HepG2 (cell line): ENCODE results near the gene CCDC192. TPM values are rescaled to one million over a fixed set of nuclear protein-coding genes. Genes with fewer than 3 reads are reported as not detected.

Experiments
- ARHGAP35 ChIP-seq: sonication (generic); formaldehyde crosslinking; IDR thresholded peaks from 2 replicates; pipeline ENCODE4 v1.9.0; 2022; ENCODE audit warnings: mild to moderate bottlenecking, inconsistent platforms, moderate library complexity, missing genetic modification reagents, borderline replicate concordance
- CBFB ChIP-seq: sonication (generic); formaldehyde crosslinking; IDR thresholded peaks from 2 replicates; pipeline ENCODE4 v1.4.0; 2020; ENCODE audit warnings: missing genetic modification reagents
- CREBL2 ChIP-seq: sonication (generic); formaldehyde crosslinking; IDR thresholded peaks from 2 replicates; pipeline ENCODE4 v1.8.1; 2023; ENCODE audit warnings: missing genetic modification reagents, mild to moderate bottlenecking, borderline replicate concordance
- GZF1 ChIP-seq: sonication (generic); formaldehyde crosslinking; IDR thresholded peaks from 2 replicates; pipeline ENCODE4 v1.5.1; 2020; ENCODE audit warnings: mild to moderate bottlenecking, missing genetic modification reagents
- JDP2 ChIP-seq: sonication (generic); formaldehyde crosslinking; IDR thresholded peaks from 2 replicates; pipeline ENCODE4 v1.8.1; 2022; ENCODE audit warnings: missing genetic modification reagents, borderline replicate concordance
- MAF1 ChIP-seq: sonication (generic); formaldehyde crosslinking; IDR thresholded peaks from 2 replicates; pipeline ENCODE4 v1.5.0; 2020; ENCODE audit warnings: missing genetic modification reagents, borderline replicate concordance
- MED8 ChIP-seq: sonication (generic); formaldehyde crosslinking; IDR thresholded peaks from 2 replicates; pipeline ENCODE4 v1.8.1; 2023; ENCODE audit warnings: mild to moderate bottlenecking, missing genetic modification reagents; ENCODE audit not compliant: insufficient replicate concordance
- MYPOP ChIP-seq: sonication (generic); formaldehyde crosslinking; IDR thresholded peaks from 2 replicates; pipeline ENCODE4 v1.8.1; 2023; ENCODE audit warnings: mild to moderate bottlenecking, moderate library complexity, missing genetic modification reagents
- NCOA2 ChIP-seq: sonication (generic); formaldehyde crosslinking; IDR thresholded peaks from 2 replicates; pipeline ENCODE4 v1.8.0; 2022; ENCODE audit warnings: inconsistent platforms
- NCOR1 ChIP-seq: fragments of 200-600 bp; sonication (generic); IDR thresholded peaks from 2 replicates; pipeline ENCODE4 v1.7.0; 2017; ENCODE audit warnings: antibody characterized with exemption, low read length, borderline replicate concordance
- PPARG ChIP-seq: conservative IDR thresholded peaks from 2 replicates; pipeline ENCODE4 v1.6.1; 2016; ENCODE audit warnings: missing biosample characterization, missing genetic modification reagents
- RBM22 ChIP-seq: fragments of 200-400 bp; formaldehyde crosslinking; optimal IDR thresholded peaks from 2 replicates; pipeline ENCODE3; 2017; ENCODE audit warnings: mild to moderate bottlenecking, low read length, moderate library complexity
- RELA ChIP-seq: sonication (generic); formaldehyde crosslinking; IDR thresholded peaks from 2 replicates; pipeline ENCODE4 v1.4.0; 2020; ENCODE audit warnings: missing genetic modification reagents
- SALL2 ChIP-seq: sonication (generic); formaldehyde crosslinking; IDR thresholded peaks from 2 replicates; pipeline ENCODE4 v1.8.1; 2023; ENCODE audit warnings: mild to moderate bottlenecking, missing genetic modification reagents, inconsistent platforms
- ZFYVE20 ChIP-seq: sonication (generic); formaldehyde crosslinking; IDR thresholded peaks from 2 replicates; pipeline ENCODE4 v1.8.0; 2023; ENCODE audit warnings: low read depth, mild to moderate bottlenecking, moderate library complexity, missing genetic modification reagents, borderline replicate concordance
- ZNF160 ChIP-seq: sonication (generic); formaldehyde crosslinking; IDR thresholded peaks from 2 replicates; pipeline ENCODE4 v1.8.0; 2022; ENCODE audit warnings: mild to moderate bottlenecking, inconsistent platforms, missing genetic modification reagents
- ZNF20 ChIP-seq: sonication (generic); formaldehyde crosslinking; IDR thresholded peaks from 2 replicates; pipeline ENCODE4 v1.4.0; 2020; ENCODE audit warnings: mild to moderate bottlenecking, moderate library complexity, missing genetic modification reagents
- ZNF251 ChIP-seq: sonication (generic); formaldehyde crosslinking; IDR thresholded peaks from 2 replicates; pipeline ENCODE4 v1.9.0; 2021; ENCODE audit warnings: mild to moderate bottlenecking, missing genetic modification reagents
- ZNF317 ChIP-seq: sonication (generic); formaldehyde crosslinking; IDR thresholded peaks from 2 replicates; pipeline ENCODE4 v1.5.0; 2020; ENCODE audit warnings: mild to moderate bottlenecking, missing genetic modification reagents
- ZNF367 ChIP-seq: sonication (generic); formaldehyde crosslinking; IDR thresholded peaks from 2 replicates; pipeline ENCODE4 v1.4.0; 2020; ENCODE audit warnings: missing genetic modification reagents, borderline replicate concordance
- ZNF510 ChIP-seq: sonication (generic); formaldehyde crosslinking; IDR thresholded peaks from 2 replicates; pipeline ENCODE4 v1.4.0; 2020; ENCODE audit warnings: low read depth, mild to moderate bottlenecking, missing genetic modification reagents
- ZNF580 ChIP-seq: IDR thresholded peaks from 2 replicates; pipeline ENCODE4 v1.6.1; 2016; ENCODE audit warnings: low read depth, borderline replicate concordance
- ZNF597 ChIP-seq: sonication (generic); formaldehyde crosslinking; IDR thresholded peaks from 2 replicates; pipeline ENCODE4 v1.5.0; 2020; ENCODE audit warnings: missing genetic modification reagents
- ZNF652 ChIP-seq: IDR thresholded peaks from 2 replicates; pipeline ENCODE4 v1.6.1; 2016; ENCODE audit warnings: low read depth, borderline replicate concordance
- ZNF782 ChIP-seq: sonication (generic); formaldehyde crosslinking; IDR thresholded peaks from 2 replicates; pipeline ENCODE4 v1.4.0; 2020; ENCODE audit warnings: missing genetic modification reagents, mild to moderate bottlenecking, borderline replicate concordance
- polyA plus RNA-seq, 8 experiments: library from polyadenylated mRNA; depleted of rRNA in 3 of 8; stranded (reverse) in 7 of 8; unstranded in 1 of 8; fragments of >200 nt; fragmentation: Illumina TruSeq in 4 of 8; extraction: Trizol in 4 of 8; gene quantifications; 2 replicates each; pipeline versions ENCODE4 v1.2.1 to v1.2.3, GENCODE V29; 2011 to 2016; ENCODE audit warnings: low read depth in 4 of 8, missing spikeins in 1 of 8, mixed read lengths in 1 of 8; ENCODE audit not compliant: insufficient read depth in 1 of 8
- total RNA-seq, 5 experiments: library from RNA; depleted of rRNA; stranded (reverse); fragments of >200 nt; fragmentation: Illumina TruSeq; extraction: Trizol; gene quantifications; 2 replicates each; pipeline ENCODE4 v1.2.3, GENCODE V29; 2016; ENCODE audit warnings: low read depth in 1 of 5
- TF ChIP-seq, protein P1 (sequence below): sonication (generic); formaldehyde crosslinking; IDR thresholded peaks from 2 replicates; pipeline ENCODE4 v1.4.0; 2020; ENCODE audit warnings: missing genetic modification reagents, borderline replicate concordance
- TF ChIP-seq, protein P2 (sequence below): IDR thresholded peaks from 2 replicates; pipeline ENCODE4 v1.6.1; 2016

CCDC192 gene
- total and polyA plus RNA-seq, 2 of the 13 experiments (the other 11 are each of a cell fraction or from before 2014, with no cell fraction given), result not detected

DNA sequence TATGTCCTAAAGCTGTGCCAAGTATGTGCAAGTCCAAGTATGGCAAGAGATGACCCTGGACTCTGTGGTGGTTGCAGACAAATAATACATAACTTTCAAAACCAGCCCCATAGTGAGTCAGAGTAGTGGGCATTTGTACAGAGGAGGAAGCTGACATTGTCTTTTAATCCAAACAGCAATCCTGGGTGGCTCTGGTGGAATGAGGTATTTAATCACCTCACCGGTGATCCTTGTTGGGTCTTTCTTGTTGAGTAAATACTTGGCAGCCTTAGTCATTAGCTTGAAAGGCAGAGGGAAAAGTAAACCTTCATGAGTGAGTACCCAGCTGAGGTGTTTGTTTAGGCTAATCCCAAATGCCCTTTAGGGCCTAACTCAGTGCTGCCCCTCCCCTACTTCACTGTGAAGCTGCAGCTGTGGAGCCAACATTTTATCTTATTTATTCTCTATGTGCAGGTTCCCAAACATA lies 231.6 kb downstream of the CCDC192 start (continued):
- TF ChIP-seq ZFYVE20 (no peak), ZNF160 (CRISPR knock-in tag) (no peak), ZNF20 (no peak), ZNF367 (CRISPR knock-in tag) (no peak), ZNF782 (CRISPR knock-in tag) (no peak), GZF1 (CRISPR knock-in tag) (no peak), SALL2 (CRISPR knock-in tag) (no peak), MED8 (CRISPR knock-in tag) (no peak), RELA (CRISPR knock-in tag) (no peak), ZNF510 (no peak), ZNF580 (CRISPR knock-in tag) (no peak), NCOA2 (CRISPR knock-in tag) (peak; percentile 76; the same call in 1 of the 2 replicates), MAF1 (CRISPR knock-in tag) (no peak), ARHGAP35 (CRISPR knock-in tag) (no peak), CREBL2 (CRISPR knock-in tag) (no peak), CBFB (CRISPR knock-in tag) (no peak), ZNF317 (CRISPR knock-in tag) (no peak), PPARG (CRISPR knock-in tag) (peak; percentile 34; the same call in 1 of the 2 replicates), NCOR1 (peak; percentile 17; the same call in 1 of the 2 replicates), MYPOP (CRISPR knock-in tag) (no peak), ZNF652 (CRISPR knock-in tag) (peak; percentile 30; the same call in 1 of the 2 replicates), RBM22 (no peak), JDP2 (CRISPR knock-in tag) (no peak), ZNF597 (no peak), ZNF251 (CRISPR knock-in tag) (no peak)
- TF ChIP-seq, protein P1, sequence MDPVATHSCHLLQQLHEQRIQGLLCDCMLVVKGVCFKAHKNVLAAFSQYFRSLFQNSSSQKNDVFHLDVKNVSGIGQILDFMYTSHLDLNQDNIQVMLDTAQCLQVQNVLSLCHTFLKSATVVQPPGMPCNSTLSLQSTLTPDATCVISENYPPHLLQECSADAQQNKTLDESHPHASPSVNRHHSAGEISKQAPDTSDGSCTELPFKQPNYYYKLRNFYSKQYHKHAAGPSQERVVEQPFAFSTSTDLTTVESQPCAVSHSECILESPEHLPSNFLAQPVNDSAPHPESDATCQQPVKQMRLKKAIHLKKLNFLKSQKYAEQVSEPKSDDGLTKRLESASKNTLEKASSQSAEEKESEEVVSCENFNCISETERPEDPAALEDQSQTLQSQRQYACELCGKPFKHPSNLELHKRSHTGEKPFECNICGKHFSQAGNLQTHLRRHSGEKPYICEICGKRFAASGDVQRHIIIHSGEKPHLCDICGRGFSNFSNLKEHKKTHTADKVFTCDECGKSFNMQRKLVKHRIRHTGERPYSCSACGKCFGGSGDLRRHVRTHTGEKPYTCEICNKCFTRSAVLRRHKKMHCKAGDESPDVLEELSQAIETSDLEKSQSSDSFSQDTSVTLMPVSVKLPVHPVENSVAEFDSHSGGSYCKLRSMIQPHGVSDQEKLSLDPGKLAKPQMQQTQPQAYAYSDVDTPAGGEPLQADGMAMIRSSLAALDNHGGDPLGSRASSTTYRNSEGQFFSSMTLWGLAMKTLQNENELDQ (CRISPR knock-in tag), result no peak
- TF ChIP-seq, protein P2, sequence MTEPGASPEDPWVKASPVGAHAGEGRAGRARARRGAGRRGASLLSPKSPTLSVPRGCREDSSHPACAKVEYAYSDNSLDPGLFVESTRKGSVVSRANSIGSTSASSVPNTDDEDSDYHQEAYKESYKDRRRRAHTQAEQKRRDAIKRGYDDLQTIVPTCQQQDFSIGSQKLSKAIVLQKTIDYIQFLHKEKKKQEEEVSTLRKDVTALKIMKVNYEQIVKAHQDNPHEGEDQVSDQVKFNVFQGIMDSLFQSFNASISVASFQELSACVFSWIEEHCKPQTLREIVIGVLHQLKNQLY (CRISPR knock-in tag), result 0 out of 2 replicates have a peak, but pooled peaks have one; percentile 39
